Measurements from ENCODE around the gene CLTCL1.

DNA sequence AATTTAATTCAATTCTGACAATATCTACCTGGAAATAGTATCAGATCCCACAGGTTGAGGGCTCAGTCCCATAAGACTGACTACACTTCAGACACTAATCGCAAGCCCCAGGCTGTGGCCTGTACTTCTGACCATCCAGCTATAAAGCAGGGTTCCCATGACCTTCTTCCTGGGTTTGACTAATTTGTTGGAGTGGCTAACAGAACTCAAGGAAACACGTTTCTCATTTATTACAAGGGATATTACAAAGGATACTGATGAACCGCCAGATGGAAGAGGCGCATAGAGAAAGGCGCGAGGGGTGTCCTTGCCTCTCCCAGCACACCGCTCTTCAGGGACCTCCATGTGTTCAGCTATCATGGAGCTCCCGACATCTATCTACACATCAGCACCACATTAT is 13.7 kb downstream of the CLTCL1 start:
- TF ChIP-seq, protein P1, sequence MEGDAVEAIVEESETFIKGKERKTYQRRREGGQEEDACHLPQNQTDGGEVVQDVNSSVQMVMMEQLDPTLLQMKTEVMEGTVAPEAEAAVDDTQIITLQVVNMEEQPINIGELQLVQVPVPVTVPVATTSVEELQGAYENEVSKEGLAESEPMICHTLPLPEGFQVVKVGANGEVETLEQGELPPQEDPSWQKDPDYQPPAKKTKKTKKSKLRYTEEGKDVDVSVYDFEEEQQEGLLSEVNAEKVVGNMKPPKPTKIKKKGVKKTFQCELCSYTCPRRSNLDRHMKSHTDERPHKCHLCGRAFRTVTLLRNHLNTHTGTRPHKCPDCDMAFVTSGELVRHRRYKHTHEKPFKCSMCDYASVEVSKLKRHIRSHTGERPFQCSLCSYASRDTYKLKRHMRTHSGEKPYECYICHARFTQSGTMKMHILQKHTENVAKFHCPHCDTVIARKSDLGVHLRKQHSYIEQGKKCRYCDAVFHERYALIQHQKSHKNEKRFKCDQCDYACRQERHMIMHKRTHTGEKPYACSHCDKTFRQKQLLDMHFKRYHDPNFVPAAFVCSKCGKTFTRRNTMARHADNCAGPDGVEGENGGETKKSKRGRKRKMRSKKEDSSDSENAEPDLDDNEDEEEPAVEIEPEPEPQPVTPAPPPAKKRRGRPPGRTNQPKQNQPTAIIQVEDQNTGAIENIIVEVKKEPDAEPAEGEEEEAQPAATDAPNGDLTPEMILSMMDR (IDR thresholded peaks at IDR 0.05), result no peak
- no peak for TF ChIP-seq POLR2A (IDR thresholded peaks at IDR 0.05)
